HG02981 (cell line): ENCODE data around the gene USP24.
"Not testable (repeated sequence)": the region's sequence is repeated elsewhere in the genome, so short reads cannot be mapped to it uniquely, and the experiment has no call there.

ENCODE experiments used
- ATAC-seq: cut with Tn5 transposase; IDR thresholded peaks from one replicate; pipeline ENCODE4 v1.9.1; 2021; ENCODE audit warnings: mild to moderate bottlenecking, moderate library complexity; ENCODE audit not compliant: unreplicated experiment

Gene USP24

DNA sequence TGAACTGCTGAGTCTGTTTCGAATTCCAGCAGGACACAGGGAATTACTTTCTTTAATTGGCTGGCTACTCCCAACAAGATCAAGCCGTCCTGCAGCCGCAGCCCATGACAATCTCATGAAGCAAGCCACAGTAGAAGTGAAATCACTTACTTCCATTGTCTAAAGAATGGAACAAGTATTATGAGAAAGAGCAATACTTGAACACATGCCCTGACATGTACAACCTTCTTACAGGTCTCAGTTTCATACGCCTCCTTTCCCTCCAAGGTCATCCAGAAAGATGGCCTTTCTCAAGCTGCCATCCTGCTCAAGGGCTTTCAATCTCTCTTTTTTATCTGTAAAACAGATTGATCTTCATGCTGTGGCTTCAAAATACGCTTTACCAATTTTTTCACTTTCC lies 90.7 kb downstream of the USP24 start:
- no peak for ATAC-seq

DNA sequence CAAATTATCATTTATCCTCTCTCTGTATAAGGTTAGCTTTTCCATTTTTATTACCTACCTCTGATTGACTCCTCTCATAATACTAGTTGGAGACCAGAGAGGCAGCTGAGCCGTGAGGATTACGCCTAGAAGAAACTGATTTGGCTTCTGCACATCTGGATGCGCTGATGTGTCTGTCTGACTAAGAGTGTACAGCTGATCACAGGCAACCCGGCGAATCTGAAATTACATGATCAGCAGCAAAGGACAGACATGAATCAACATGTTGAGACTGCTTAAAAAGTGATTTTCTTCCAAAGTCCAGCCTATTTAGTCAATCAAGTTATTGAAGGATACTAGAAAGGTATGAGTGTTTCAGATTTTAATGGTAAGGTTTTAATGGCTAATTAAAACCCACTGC lies 94.6 kb downstream of the USP24 start:
- ATAC-seq: no peak

- no peak for ATAC-seq
These were observed 96.4 kb downstream of the USP24 start for GRCh38 chr1:55118651-55119329.

GRCh38 chr1:55117941-55118340 lies 97.2 kb downstream of the USP24 start:
- ATAC-seq: no peak

GRCh38 chr1:55109005-55109404 lies 106.2 kb downstream of the USP24 start:
- not testable (repeated sequence) for ATAC-seq

DNA sequence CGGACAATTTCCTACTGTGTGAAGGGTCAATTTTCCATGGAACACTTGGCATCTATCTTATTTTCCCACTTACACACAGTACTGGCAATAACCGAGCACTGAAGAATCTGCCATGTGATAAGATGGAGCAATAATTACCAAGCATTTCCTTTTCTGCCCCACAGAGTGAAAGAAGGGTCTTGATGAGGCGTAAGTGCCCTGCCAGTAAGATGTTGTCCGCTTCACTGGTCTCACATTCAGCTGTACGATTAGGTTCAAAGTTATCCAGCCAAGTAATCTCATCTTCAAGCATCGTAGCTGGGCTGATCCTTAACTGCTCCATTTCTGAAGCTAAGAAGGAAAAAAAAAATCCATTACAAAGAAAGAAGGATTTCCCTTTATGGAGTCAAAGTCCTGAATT lies 108.1 kb downstream of the USP24 start:
- no peak for ATAC-seq

DNA sequence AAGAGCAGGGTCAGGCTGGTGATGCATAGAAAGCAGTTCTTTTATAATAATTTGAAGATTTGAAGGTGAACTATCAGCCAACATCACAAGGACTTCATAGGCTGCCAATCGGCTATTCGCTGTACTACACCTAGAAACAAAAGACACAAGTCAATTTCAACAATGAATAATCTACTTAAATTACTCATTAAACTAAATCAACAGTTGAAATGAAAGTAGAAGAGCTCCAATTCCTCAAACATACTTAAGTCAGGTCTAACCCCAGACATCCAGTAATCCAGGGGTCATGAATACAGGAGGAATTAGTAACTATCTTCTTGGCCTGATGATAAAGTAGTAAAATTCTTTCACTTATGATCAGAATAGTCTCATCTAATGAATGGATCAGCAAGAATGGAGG lies 111.3 kb downstream of the USP24 start:
- ATAC-seq: no peak

- ATAC-seq: no peak
These were observed 120.1 kb downstream of the USP24 start for GRCh38 chr1:55095095-55095494.

DNA sequence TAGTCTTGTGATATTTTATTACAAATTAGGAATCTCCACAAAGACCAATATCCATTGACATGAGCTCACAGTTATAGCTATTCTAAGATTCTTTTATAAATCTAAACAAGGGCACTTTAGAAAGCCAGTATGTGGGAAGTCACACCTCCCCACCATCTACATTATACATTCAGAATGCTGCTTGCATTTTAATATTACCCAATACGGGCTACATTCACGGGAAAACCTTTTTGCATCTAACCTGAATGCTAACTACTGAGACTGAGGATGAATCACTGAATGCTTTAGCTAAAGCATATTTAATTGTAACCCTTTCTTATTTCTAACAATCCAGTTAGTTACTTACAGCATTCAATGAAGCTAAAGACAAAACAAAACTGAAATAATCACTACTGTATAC lies 122.7 kb downstream of the USP24 start:
- ATAC-seq: no peak

DNA sequence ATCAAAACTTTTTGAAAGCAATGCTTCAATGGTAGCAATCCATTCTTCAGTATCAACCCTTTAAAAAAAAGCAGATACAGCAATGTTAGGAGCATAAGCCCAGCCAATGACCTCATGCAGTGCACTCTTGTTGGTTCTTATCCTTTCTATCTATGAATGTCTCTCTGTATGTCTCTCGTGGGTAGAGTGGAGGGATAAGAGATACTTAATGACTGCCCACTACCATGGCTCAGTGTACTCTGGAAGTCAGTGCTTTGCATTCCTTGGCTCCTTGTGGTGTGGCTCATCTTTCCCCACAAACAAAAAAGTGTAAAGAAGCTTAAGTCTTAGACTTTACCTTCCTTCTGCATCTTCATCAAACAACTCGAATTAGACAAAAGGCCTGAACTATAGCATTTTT lies 125.5 kb downstream of the USP24 start:
- ATAC-seq: no peak

- ATAC-seq: no peak
These were observed 126.8 kb downstream of the USP24 start for GRCh38 chr1:55088413-55088812.

GRCh38 chr1:55087439-55087838 lies 127.7 kb downstream of the USP24 start:
- no peak for ATAC-seq

DNA sequence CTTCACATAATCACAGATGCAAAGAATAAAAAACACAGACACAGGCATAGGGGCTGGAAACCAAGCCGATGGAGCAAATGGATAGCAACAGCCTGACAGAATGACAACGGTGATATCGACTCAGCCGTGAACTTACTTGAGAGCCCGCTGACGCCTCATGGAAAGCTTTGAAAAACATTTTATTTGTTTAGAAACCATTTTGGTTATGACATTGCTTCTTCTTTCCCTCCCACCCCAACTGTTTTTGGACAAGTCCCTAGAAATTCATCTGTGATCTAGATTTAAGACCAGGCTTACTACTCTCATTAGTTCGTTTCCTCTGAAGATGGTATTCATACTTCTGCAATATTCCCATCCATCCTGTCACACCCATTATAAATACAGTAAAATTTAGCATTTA lies 130.9 kb downstream of the USP24 start:
- ATAC-seq: no peak

DNA sequence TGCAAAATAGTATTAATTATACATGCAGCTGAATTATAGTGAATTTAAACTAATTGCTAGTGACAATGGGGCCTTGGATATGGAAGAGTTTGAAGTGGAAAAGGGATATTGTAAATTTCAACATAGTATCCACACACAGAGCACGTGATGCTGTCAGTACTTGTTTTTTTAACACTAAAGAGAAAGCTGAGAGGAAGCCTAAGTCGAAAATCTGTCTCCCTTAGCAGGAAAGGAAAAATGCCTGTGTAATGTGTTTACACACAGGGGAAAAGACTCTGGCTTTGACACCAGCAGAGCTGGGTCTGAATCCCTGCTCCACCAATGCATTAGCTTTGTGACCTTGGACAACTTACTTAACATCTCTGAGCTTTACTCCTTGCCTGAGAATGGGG lies 133.3 kb downstream of the USP24 start:
- ATAC-seq: no peak

GRCh38 chr1:55081188-55081904 lies 133.8 kb downstream of the USP24 start:
- no peak for ATAC-seq

DNA sequence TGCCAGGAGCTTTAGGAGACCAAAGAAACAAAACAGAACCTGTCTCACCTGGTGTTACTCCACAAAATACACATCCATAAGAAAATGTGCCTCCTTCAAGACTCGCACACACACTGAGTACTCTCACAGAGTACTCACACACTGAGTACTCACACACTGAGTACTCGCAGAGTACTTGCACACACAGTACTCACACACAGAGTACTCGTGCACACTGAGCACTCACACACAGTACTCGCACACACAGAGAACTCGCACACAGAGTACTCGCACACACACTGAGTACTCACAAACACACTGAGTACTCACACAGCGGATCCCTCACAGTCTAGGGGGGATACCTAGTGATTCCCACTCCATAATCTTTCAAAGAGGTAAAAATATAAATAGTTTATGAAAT lies 135.5 kb downstream of the USP24 start:
- ATAC-seq: no peak

DNA sequence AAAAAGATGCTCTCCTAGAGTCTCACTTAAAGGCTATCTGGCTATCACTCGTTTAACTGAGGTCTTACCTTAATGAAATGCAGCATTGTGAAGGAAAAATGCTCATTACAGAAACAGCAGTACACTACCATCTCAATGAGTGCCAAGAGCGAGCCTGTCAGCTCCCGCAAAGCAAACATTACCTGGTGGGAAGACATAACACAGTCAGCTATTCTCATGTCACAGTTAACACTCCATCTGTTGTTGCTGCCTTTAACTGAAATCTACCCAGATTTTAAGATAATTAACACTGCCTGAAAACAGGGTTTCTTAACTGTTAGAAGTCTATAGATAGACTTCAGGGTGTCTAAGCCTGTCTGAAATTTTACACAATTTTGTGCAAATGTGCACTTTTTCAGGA lies 136.7 kb downstream of the USP24 start:
- ATAC-seq: no peak

DNA sequence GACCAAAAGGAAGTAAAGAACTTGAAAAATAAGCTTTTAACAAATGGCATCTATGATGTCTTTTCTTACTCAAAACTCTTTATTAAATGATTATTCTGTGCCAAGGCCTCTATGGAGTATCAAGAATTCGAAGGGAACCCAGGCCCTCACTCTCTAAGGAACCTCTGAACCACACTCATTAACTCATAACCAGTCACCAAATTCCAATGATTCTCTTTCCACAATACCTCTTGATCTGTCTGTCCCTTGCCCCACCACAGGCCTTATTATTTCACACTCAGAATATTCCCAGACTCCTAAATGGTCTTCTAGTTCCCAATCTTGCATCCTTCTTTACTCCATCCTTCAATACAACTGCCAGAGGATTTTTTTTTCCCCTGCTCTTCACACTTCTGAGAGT lies 138.8 kb downstream of the USP24 start:
- ATAC-seq: no peak

DNA sequence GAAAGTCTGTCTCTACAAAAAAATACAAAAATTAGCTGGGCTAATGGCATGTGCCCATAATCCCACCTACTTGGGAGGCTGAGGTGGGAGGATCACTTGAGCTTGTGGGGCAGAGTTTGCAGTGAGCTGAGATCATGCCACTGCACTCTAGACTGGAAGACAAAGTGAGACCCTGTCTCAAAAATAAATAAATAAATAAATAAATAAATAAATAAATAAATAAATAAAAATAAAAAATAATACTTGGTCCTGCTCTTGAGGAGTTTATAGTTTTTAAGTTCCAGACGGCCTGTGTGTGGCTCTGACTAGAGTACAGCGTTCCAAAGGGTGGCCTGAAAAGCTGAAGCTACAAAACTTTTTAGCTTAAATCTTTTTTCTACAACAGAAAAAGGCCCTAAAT lies 140.7 kb downstream of the USP24 start:
- no peak for ATAC-seq

DNA sequence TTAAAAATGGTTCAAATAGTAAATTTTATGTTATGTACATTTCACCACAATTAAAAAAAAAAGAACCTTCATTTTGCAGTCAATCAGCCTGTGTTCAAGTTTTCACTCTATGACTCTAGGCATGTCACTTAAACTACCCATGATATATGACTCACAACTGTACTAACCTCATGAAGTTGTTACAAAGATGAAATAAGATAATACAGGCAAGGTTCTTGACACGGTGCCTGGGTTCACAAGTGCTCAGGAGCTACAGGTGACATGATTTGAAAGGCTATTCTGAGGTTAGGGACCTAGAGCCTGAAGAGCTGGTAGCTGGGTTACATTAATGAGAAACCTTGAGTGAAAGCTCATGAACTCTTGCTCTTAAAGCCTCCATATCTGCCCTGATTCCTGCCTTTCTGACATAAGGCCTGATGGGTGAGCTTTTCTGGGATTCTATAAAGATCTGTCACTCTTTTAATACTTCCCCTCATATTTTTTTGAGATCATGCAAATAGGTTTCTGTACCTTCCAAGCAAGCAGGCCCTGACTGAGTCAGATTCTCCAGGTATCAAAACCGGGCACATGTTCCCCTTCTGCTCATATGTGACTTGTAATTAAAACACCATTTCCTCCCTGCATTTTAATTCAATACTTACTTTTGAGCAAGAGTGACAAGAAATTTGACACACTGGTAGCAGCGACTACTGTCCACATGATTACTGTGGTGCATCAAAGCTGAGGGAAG lies 141.8 kb downstream of the USP24 start:
- peak; percentile 75 for ATAC-seq

GRCh38 chr1:55071477-55071876 lies 143.7 kb downstream of the USP24 start:
- no peak for ATAC-seq
